Ectodermal cell (in vitro differentiated cells): ENCODE measurements around the gene CDH4. TPM values are rescaled to one million over a fixed set of nuclear protein-coding genes. Genes with fewer than 3 reads are reported as not detected.

Experiments
- H3K27ac ChIP-seq: 2 replicates; pipeline ENCODE4 v1.7.0; 2013; ENCODE audit warnings: mild to moderate bottlenecking, low read depth, low read length; ENCODE audit not compliant: insufficient read depth, poor library complexity, severe bottlenecking
- H3K27me3 ChIP-seq: 2 replicates; pipeline ENCODE4 v1.7.0; 2013; ENCODE audit warnings: mild to moderate bottlenecking, low read length; ENCODE audit not compliant: insufficient read depth, control insufficient read depth, poor library complexity, severe bottlenecking
- H3K36me3 ChIP-seq: one replicate; pipeline ENCODE4 v1.7.0; 2013; ENCODE audit warnings: low read length; ENCODE audit not compliant: control insufficient read depth, insufficient read depth
- H3K4me1 ChIP-seq: one replicate; pipeline ENCODE4 v1.7.0; 2013; ENCODE audit warnings: low read length; ENCODE audit not compliant: control insufficient read depth, insufficient read depth
- H3K4me3 ChIP-seq: 2 replicates; pipeline ENCODE4 v1.7.0; 2013; ENCODE audit warnings: low read depth, low read length, control low read depth; ENCODE audit not compliant: insufficient read depth
- H3K9me3 ChIP-seq: 2 replicates; pipeline ENCODE4 v1.7.0; 2013; ENCODE audit warnings: mild to moderate bottlenecking, low read length, moderate library complexity; ENCODE audit not compliant: control insufficient read depth
- WGBS, 2 experiments: methylation state at CpG; one replicate each; pipeline ENCODE4 v1.1.7; 2013; ENCODE audit warnings: missing lambda C conversion rate in 2 of 2; 5-methylcytosine and 5-hydroxymethylcytosine counted together
- polyA plus RNA-seq, 4 experiments: library from polyadenylated mRNA; stranded (reverse); fragments of 50-300 nt; gene quantifications; one replicate each; pipeline ENCODE4 v1.2.3, GENCODE V29; 2013

CDH4 gene
- 9.3 TPM for polyA plus RNA-seq (2013, experiment 1 of 4)
- 8.6 TPM for polyA plus RNA-seq (2013, experiment 2 of 4)
- polyA plus RNA-seq (2013, experiment 3 of 4) = 9.8 TPM
- 10.7 TPM for polyA plus RNA-seq (2013, experiment 4 of 4)

- no peak within 1 kb of the TSS for H3K27ac ChIP-seq
- peak within 1 kb of the TSS; percentile 67 for H3K4me3 ChIP-seq
- no peaks in the 10 kb centered on the region for H3K4me1 ChIP-seq
- peaks cover 72% of the 10 kb centered on the region for H3K27me3 ChIP-seq
- no peaks in the 10 kb centered on the region for H3K36me3 ChIP-seq
- no peaks in the 10 kb centered on the region for H3K9me3 ChIP-seq
- 4 to 5% methylated on average over 78 of the region's 78 CpGs for WGBS, 2 experiments
These were observed at the start of gene CDH4 for GRCh38 chr20:61251529-61252393. Gene CDH4, plus strand, starts transcription at chr20:61252261.

DNA sequence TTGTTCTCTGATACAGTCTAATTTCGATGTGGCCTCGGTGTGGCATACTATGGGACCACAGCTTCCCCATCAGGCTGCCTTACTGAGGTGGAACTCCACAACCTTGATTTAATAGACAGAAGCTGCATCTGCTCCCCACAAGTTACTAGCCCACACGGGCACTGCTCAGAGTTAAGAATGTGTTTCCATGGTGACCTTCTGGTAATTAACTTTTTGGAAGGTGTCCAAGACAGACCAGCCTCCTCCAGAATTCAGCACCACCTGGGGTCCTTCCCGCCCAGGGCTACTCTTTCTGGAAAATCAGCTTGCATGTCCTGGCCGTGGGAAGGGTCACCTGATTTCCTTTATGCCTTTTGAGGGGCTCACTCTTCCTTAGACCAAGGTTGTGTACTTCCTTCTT is 48.7 kb upstream of the CDH4 start:
- H3K4me1 ChIP-seq = no peaks in the 10 kb centered on the region
- H3K27me3 ChIP-seq = no peaks in the 10 kb centered on the region
- H3K36me3 ChIP-seq = no peaks in the 10 kb centered on the region
- H3K9me3 ChIP-seq = no peaks in the 10 kb centered on the region
- WGBS, 2 experiments = 87 to 88% methylated on average over 5 of the region's 5 CpGs
- H3K4me3 ChIP-seq = no peak overlapping the region
- H3K27ac ChIP-seq = no peak overlapping the region

DNA sequence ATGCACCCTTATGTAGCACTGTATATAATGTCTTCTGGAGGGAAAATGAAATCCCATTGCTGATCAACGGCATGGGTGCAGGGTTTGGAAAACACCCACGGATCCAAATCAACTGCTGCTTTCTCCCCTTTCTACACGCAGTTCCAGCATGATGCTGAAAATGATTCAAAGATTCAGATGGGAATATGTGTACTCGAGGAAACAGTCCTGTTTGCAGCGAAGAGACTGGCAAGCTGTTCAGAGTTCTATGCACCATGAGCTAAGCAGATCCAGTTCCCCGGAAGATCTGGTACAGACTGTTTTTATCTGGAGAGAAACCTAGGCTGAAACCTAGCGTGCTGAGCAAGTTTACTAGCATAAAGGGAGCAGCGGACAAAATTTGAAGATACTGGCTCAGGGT is 47.9 kb upstream of the CDH4 start:
- no peaks in the 10 kb centered on the region for H3K4me1 ChIP-seq
- no peaks in the 10 kb centered on the region for H3K36me3 ChIP-seq
- 94 to 95% methylated on average over 8 of the region's 8 CpGs for WGBS, 2 experiments
- H3K27me3 ChIP-seq = no peaks in the 10 kb centered on the region
- no peak overlapping the region for H3K4me3 ChIP-seq
- no peaks in the 10 kb centered on the region for H3K9me3 ChIP-seq
- no peak overlapping the region for H3K27ac ChIP-seq

DNA sequence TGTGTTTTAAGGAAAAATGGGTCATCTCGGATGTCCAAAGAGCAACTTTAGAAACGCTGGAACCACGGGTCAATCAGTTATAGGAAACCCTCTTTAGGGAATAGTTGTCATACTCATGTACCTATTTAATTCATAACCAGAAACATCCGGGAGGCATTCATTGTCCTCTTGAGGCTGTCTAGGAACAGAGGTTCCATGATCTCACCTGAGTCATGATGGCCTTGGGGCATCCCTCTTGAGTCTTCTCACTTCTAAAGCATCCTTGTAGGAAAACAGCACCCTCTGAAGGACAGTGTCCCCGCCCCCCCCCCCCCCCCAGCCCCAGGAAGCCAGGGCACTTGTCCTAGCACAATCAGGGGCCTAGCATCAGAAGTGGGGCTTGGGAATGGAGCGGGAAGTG is 46.3 kb upstream of the CDH4 start:
- Histone ChIP-seq H3K4me1 (no peaks in the 10 kb centered on the region), H3K36me3 (no peaks in the 10 kb centered on the region), H3K27ac (no peak overlapping the region), H3K27me3 (no peaks in the 10 kb centered on the region), H3K4me3 (no peak overlapping the region), H3K9me3 (no peaks in the 10 kb centered on the region)
- WGBS, 2 experiments = 80 to 81% methylated on average over 6 of the region's 6 CpGs

- Histone ChIP-seq H3K9me3 (no peaks in the 10 kb centered on the region), H3K27me3 (peaks cover 5% of the 10 kb centered on the region), H3K4me3 (no peak overlapping the region), H3K27ac (no peak overlapping the region), H3K4me1 (no peaks in the 10 kb centered on the region), H3K36me3 (no peaks in the 10 kb centered on the region)
- WGBS, 2 experiments = 78 to 80% methylated on average over 6 of the region's 6 CpGs
These were observed 41.2 kb upstream of the CDH4 start for GRCh38 chr20:61210862-61211261.

DNA sequence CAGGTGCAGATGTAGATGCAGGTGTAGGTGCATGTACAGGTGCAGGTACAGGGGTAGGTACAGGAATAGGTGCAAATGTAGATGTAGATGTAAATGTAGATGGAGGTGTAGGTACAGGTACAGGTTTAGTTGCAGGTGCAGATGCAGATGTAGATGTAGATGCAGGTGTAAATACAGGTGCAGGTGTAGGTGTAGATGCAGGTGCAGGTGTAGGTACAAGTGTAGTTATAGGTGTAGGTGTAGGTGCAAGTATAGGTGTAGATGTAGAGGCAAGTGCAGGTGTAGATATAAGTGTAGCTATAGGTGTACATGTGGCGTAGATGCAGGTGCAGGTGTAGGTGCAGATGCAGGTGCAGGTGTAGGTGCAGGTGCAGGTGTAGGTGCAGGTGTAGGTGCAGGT is 34.2 kb upstream of the CDH4 start:
- no peak overlapping the region for H3K27ac ChIP-seq
- H3K4me1 ChIP-seq = no peaks in the 10 kb centered on the region
- H3K9me3 ChIP-seq = no peaks in the 10 kb centered on the region
- H3K27me3 ChIP-seq = peaks cover 11% of the 10 kb centered on the region
- no peaks in the 10 kb centered on the region for H3K36me3 ChIP-seq
- WGBS, 2 experiments = 98 to 100% methylated on average over 1 of the region's 1 CpG
- no peak overlapping the region for H3K4me3 ChIP-seq

DNA sequence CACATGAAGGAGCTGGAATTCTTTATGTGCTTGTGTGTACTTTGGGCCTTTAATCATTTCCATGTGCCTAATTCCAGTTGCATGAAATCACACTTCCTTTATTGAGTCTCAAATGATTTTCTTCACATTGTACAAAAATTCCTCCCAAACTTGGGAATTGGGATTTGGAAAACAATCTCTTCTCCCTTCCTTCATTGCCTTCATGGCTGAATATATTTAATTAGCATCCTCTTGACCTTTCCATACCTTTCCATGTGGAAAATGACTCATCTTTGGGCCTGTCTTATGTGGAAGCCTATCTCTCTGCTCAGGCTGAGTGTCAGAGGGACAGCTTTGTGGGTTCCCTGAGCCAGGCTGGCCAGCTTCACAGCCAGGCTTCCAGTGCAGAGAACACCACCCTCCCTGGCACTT is 33.0 kb upstream of the CDH4 start:
- Histone ChIP-seq H3K36me3 (no peaks in the 10 kb centered on the region), H3K4me1 (no peaks in the 10 kb centered on the region), H3K27me3 (peaks cover 11% of the 10 kb centered on the region), H3K4me3 (no peak overlapping the region), H3K27ac (no peak overlapping the region), H3K9me3 (no peaks in the 10 kb centered on the region)

DNA sequence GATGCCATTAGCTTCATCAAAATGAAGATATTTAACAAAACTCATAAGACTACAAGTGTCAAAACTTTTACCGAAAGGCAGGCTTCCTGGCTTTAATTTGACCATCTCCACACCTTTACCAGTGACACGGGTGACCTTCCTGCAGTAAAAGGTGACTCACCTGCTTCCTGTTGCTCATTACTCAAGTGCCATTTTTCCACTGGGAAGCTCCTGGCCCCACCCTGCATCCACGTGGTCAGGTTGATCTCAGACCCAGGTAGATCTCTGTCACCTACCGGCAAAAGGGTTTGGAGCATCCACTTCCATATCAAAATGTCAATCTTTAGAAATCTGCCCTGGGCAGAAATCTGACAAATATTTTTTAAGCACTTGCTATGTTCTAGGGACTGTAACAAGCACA is 31.9 kb upstream of the CDH4 start:
- WGBS, 2 experiments = 80% methylated on average over 4 of the region's 4 CpGs
- no peaks in the 10 kb centered on the region for H3K9me3 ChIP-seq
- H3K4me1 ChIP-seq = no peaks in the 10 kb centered on the region
- H3K27me3 ChIP-seq = peaks cover 6% of the 10 kb centered on the region
- H3K27ac ChIP-seq = no peak overlapping the region
- H3K36me3 ChIP-seq = no peaks in the 10 kb centered on the region
- no peak overlapping the region for H3K4me3 ChIP-seq

DNA sequence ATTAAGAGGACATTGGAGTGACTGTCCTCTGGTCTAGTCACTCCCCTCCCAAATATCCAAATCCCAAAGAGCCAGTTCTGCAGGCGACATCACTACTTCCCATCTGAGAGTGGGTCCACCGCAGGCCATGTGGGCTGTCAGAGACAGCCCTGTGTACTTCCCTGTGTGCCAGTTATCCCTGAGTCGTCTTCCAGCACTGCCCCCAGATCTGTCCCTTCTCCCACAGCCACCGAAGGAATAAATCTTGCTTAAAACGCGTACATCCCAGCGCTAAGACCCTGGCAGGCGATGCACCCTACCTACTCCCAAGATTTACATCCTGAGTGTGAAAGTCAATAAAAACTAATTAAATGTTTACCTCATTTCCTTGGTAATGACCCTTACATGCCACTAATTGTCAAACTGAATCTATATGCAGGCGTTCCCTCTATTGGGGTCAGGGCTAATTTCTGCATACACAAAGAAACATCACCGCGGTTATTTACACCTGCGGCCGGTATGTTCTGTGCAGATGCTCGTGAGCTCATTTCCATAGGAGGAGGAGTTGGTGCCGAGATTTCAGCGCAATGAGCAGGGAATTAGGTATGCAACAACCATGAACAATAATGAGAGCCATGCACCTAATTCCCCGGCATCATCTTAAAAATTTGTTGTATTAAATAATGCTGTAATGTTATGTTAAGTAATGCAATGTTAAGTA is 31.3 kb upstream of the CDH4 start:
- H3K4me3 ChIP-seq = no peak overlapping the region
- H3K27me3 ChIP-seq = peaks cover 6% of the 10 kb centered on the region
- H3K27ac ChIP-seq = no peak overlapping the region
- no peaks in the 10 kb centered on the region for H3K36me3 ChIP-seq
- no peaks in the 10 kb centered on the region for H3K4me1 ChIP-seq
- WGBS, 2 experiments = 92 to 94% methylated on average over 16 to 17 of the region's 17 CpGs
- H3K9me3 ChIP-seq = no peaks in the 10 kb centered on the region

GRCh38 chr20:61222699-61223098 is 29.4 kb upstream of the CDH4 start:
- Histone ChIP-seq H3K36me3 (no peaks in the 10 kb centered on the region), H3K27ac (no peak overlapping the region), H3K4me1 (no peaks in the 10 kb centered on the region), H3K27me3 (peaks cover 6% of the 10 kb centered on the region), H3K9me3 (no peaks in the 10 kb centered on the region), H3K4me3 (no peak overlapping the region)
- WGBS, 2 experiments = 94 to 96% methylated on average over 3 of the region's 3 CpGs
